A673 (cell line): Measurements from ENCODE around the gene NUS1. TPM values are rescaled to one million over a fixed set of nuclear protein-coding genes. Genes with fewer than 3 reads are reported as not detected.

ENCODE experiments used
- BruUV-seq: library from RNA; stranded (reverse); fragments of 400-500 nt; replicated peaks from 2 replicates; lab custom pipeline; 2021; lab: Mats Ljungman, UMichigan
- CTCF ChIA-PET: fragments of 300-600 bp; sonication (Branson Sonifier 250); formaldehyde crosslinking; loops from one replicate; lab custom pipeline; 2022; ENCODE audit warnings: antibody characterized with exemption; lab: Charles Lee
- POLR2A ChIA-PET: fragments of 300-600 bp; sonication (Branson Sonifier 250); formaldehyde crosslinking; loops from one replicate; lab custom pipeline; 2022; ENCODE audit warnings: antibody characterized with exemption; ENCODE audit not compliant: low non-redundant PET; lab: Charles Lee
- DNase-seq: peaks from one replicate; pipeline ENCODE4 v3.0.0-alpha.2; 2015; ENCODE audit warnings: low spot score
- H3K27ac ChIP-seq: fragments of 200-600 bp; sonication (generic); 2 replicates; pipeline ENCODE4 v1.5.1; 2016; ENCODE audit warnings: mixed run types, low read depth, mild to moderate bottlenecking, mixed read lengths, antibody characterized with exemption, low read length; ENCODE audit not compliant: poor library complexity, severe bottlenecking
- H3K27me3 ChIP-seq: fragments of 200-600 bp; sonication (generic); replicated peaks from 2 replicates; pipeline ENCODE4 v1.6.1; 2017; ENCODE audit warnings: mixed run types, low read depth, mild to moderate bottlenecking, mixed read lengths, antibody characterized with exemption, low read length; ENCODE audit not compliant: insufficient read depth, poor library complexity
- H3K36me3 ChIP-seq: fragments of 200-600 bp; sonication (generic); 2 replicates; pipeline ENCODE4 v1.6.1; 2016; ENCODE audit warnings: mixed run types, mild to moderate bottlenecking, mixed read lengths, antibody characterized with exemption, low read length; ENCODE audit not compliant: insufficient read depth, poor library complexity, severe bottlenecking
- H3K4me1 ChIP-seq: fragments of 200-600 bp; sonication (generic); 2 replicates; pipeline ENCODE4 v1.6.1; 2017; ENCODE audit warnings: mixed run types, mild to moderate bottlenecking, mixed read lengths, antibody characterized with exemption, low read length; ENCODE audit not compliant: insufficient read depth, poor library complexity, severe bottlenecking
- H3K4me3 ChIP-seq: fragments of 200-600 bp; sonication (generic); 2 replicates; pipeline ENCODE4 v1.5.1; 2016; ENCODE audit warnings: low read depth, mixed run types, mild to moderate bottlenecking, mixed read lengths, low read length; ENCODE audit not compliant: poor library complexity, severe bottlenecking
- H3K9me3 ChIP-seq: fragments of 200-600 bp; sonication (generic); 2 replicates; pipeline ENCODE4 v1.6.1; 2016; ENCODE audit warnings: mixed run types, low read depth, mild to moderate bottlenecking, mixed read lengths, antibody characterized with exemption, low read length; ENCODE audit not compliant: poor library complexity, severe bottlenecking
- CTCF ChIP-seq: fragments of 300-800, 200-600 bp; sonication (generic); conservative IDR thresholded peaks from 2 replicates; pipeline ENCODE4 v1.5.1; 2017; ENCODE audit warnings: low read depth, mild to moderate bottlenecking, antibody characterized with exemption, low read length, moderate library complexity, mixed read lengths
- EZH2 ChIP-seq: fragments of 200-600 bp; sonication (generic); IDR thresholded peaks from 2 replicates; pipeline ENCODE4 v1.6.1; 2017; ENCODE audit warnings: borderline replicate concordance, low read depth, mild to moderate bottlenecking, mixed read lengths, antibody characterized with exemption, low read length; ENCODE audit not compliant: poor library complexity, severe bottlenecking
- intact Hi-C: fragments of 100-400 bp; cut with micrococcal nuclease; formaldehyde crosslinking; loops from one replicate; pipeline ENCODE4 v1.10.0; 2022; ENCODE audit not compliant: unreplicated experiment
- total RNA-seq: library from RNA; stranded (reverse); gene quantifications from 2 replicates; pipeline ENCODE4 v1.2.3, GENCODE V29; 2021

NUS1 gene
- total RNA-seq, 1 experiment from 2014 or later: 41.0 TPM

- H3K4me3 ChIP-seq: no peak overlapping the region
- BruUV-seq: no TSS peak
- H3K27ac ChIP-seq: no peak overlapping the region
- TF ChIP-seq EZH2 (no peak), CTCF (no peak)
- H3K36me3 ChIP-seq: no peaks in the 10 kb centered on the region
- no peak for DNase-seq
- no peaks in the 10 kb centered on the region for H3K9me3 ChIP-seq
- intact Hi-C loops: no loop called here
- H3K4me1 ChIP-seq: no peaks in the 10 kb centered on the region
- CTCF ChIA-PET: no interaction called here
- POLR2A ChIA-PET: no interaction called here
- H3K27me3 ChIP-seq: no peaks in the 10 kb centered on the region
These were observed 19.9 kb upstream of the NUS1 start for GRCh38 chr6:117655380-117655779.

- intact Hi-C loops: no loop called here
- Histone ChIP-seq H3K4me1 (no peaks in the 10 kb centered on the region), H3K9me3 (no peaks in the 10 kb centered on the region), H3K27ac (no peak overlapping the region), H3K36me3 (no peaks in the 10 kb centered on the region), H3K27me3 (no peaks in the 10 kb centered on the region), H3K4me3 (no peak overlapping the region)
- DNase-seq: no peak
- no TSS peak for BruUV-seq
- ChIA-PET POLR2A (no interaction called here), CTCF (no interaction called here)
- TF ChIP-seq CTCF (no peak), EZH2 (no peak)
These were observed 8.4 kb upstream of the NUS1 start for GRCh38 chr6:117666881-117667280.

- ChIA-PET CTCF (no interaction called here), POLR2A (no interaction called here)
- no TSS peak for BruUV-seq
These were observed 6.5 kb upstream of the NUS1 start for GRCh38 chr6:117668736-117669135.

More at GRCh38 chr6:117668736-117669135, 6.5 kb upstream of the NUS1 start:
- no peaks in the 10 kb centered on the region for H3K4me1 ChIP-seq
- no peak overlapping the region for H3K4me3 ChIP-seq
- no peaks in the 10 kb centered on the region for H3K27me3 ChIP-seq
- TF ChIP-seq CTCF (no peak), EZH2 (no peak)
- H3K9me3 ChIP-seq: no peaks in the 10 kb centered on the region
- intact Hi-C loops: no loop called here
- no peaks in the 10 kb centered on the region for H3K36me3 ChIP-seq
- no peak for DNase-seq
- H3K27ac ChIP-seq: no peak overlapping the region
